Measurements from ENCODE around the gene AGPAT4. TPM values are rescaled to one million over a fixed set of nuclear protein-coding genes. Genes with fewer than 3 reads are reported as not detected.

AGPAT4 gene
- total RNA-seq, 4 donors from 2014 or later: 0.53 to 11.6 (median 3.3) TPM

DNA sequence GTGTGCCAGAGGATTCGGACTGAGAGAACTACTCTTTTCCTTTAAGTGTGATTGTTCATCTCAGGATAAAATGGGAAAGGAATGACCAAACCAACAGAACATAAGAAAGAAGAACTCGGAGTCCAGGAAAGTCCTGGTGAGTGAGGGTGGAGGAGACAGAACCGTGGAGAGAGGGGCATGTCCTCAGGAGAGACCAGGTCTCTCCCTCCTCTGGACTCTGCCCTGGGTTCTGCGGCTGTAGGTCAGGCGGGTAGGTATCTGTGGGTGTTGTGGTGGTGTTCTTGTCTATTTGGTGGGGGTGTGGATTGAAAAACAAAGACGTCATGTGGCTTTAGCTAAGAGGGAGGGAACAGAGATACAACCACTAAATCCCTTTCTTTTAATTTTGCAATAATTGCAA lies 29.1 kb upstream of the AGPAT4 start:
- DNase-seq: no peak
- no peak for TF ChIP-seq POLR2A (IDR thresholded peaks at IDR 0.05)
- TF ChIP-seq, protein P1, sequence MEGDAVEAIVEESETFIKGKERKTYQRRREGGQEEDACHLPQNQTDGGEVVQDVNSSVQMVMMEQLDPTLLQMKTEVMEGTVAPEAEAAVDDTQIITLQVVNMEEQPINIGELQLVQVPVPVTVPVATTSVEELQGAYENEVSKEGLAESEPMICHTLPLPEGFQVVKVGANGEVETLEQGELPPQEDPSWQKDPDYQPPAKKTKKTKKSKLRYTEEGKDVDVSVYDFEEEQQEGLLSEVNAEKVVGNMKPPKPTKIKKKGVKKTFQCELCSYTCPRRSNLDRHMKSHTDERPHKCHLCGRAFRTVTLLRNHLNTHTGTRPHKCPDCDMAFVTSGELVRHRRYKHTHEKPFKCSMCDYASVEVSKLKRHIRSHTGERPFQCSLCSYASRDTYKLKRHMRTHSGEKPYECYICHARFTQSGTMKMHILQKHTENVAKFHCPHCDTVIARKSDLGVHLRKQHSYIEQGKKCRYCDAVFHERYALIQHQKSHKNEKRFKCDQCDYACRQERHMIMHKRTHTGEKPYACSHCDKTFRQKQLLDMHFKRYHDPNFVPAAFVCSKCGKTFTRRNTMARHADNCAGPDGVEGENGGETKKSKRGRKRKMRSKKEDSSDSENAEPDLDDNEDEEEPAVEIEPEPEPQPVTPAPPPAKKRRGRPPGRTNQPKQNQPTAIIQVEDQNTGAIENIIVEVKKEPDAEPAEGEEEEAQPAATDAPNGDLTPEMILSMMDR (IDR thresholded peaks at IDR 0.05): no peak
- Histone ChIP-seq H3K27me3 (no peaks in the 10 kb centered on the region), H3K4me3 (no peak overlapping the region), H3K9me3 (no peaks in the 10 kb centered on the region), H3K27ac (no peak overlapping the region), H3K36me3 (no peaks in the 10 kb centered on the region), H3K4me1 (no peaks in the 10 kb centered on the region)

DNA sequence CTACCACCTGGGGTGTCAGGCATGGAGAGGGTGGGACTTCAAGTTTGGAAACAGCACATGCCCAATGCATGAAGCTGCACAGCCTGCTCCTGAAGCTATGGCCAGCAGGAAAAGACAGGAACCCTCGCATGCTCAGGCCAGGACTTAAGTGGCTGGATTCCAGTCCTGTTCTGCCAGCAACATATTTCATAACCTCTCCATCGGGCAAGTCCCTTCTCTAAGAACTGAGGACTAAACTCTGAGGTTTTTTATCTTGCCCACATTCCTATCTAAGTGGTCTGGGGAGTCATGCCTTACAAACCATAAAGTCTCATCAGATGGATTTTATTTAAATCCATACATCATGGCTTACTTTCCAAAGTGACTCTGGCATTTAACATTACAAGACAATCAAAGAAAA lies 27.5 kb upstream of the AGPAT4 start:
- Histone ChIP-seq H3K27me3 (no peaks in the 10 kb centered on the region), H3K27ac (no peak overlapping the region), H3K4me3 (no peak overlapping the region), H3K9me3 (no peaks in the 10 kb centered on the region), H3K4me1 (no peaks in the 10 kb centered on the region), H3K36me3 (no peaks in the 10 kb centered on the region)
- no peak for DNase-seq
- no peak for TF ChIP-seq POLR2A (IDR thresholded peaks at IDR 0.05)
- TF ChIP-seq, protein P1 (IDR thresholded peaks at IDR 0.05): no peak

DNA sequence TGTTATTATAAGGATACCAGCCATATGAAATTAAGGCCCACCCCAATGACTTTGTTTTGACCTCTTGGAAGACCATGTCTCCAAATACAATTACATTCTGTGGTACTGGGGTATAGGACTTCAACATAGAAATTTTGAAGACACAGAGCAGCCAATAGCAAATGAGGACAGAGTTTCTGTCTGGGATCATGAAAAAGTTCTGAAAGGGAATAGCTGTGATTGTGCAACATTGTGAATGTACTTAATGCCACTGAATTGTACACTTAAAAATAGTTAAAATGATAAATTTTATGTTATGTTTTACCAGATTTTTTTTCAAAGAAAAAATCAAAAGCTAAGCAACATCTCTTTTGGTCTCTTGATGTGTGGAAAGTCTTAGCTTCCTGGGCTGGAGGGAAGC lies 27.0 kb upstream of the AGPAT4 start:
- Histone ChIP-seq H3K4me3 (no peak overlapping the region), H3K27me3 (no peaks in the 10 kb centered on the region), H3K36me3 (no peaks in the 10 kb centered on the region), H3K9me3 (no peaks in the 10 kb centered on the region), H3K27ac (no peak overlapping the region), H3K4me1 (no peaks in the 10 kb centered on the region)
- DNase-seq: no peak
- no peak for TF ChIP-seq POLR2A (IDR thresholded peaks at IDR 0.05)
- TF ChIP-seq, protein P1 (IDR thresholded peaks at IDR 0.05): no peak

DNA sequence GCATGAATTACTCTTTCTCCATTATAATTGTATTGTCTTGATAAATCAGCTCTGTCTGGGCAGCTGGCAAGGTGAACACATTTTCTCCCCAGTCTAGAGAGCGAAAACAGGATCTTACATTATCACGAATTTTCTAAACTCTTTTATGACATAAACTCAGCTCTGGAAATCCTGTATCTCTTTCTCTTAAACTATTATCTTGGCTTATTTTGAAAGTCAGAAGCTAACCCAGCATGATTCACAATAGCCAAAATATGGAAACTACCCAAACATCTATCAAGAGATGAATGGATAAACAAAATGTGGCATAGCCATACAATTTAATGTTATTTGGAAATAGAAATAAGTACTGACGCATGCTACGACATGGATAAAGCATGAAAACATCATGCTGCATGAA lies 25.9 kb upstream of the AGPAT4 start:
- H3K27me3 ChIP-seq: no peaks in the 10 kb centered on the region
- no peaks in the 10 kb centered on the region for H3K4me1 ChIP-seq
- H3K27ac ChIP-seq: no peak overlapping the region
- no peak for DNase-seq
- H3K4me3 ChIP-seq: no peak overlapping the region
- no peaks in the 10 kb centered on the region for H3K9me3 ChIP-seq
- TF ChIP-seq, protein P1 (IDR thresholded peaks at IDR 0.05): no peak
- no peak for TF ChIP-seq POLR2A (IDR thresholded peaks at IDR 0.05)
- H3K36me3 ChIP-seq: no peaks in the 10 kb centered on the region

DNA sequence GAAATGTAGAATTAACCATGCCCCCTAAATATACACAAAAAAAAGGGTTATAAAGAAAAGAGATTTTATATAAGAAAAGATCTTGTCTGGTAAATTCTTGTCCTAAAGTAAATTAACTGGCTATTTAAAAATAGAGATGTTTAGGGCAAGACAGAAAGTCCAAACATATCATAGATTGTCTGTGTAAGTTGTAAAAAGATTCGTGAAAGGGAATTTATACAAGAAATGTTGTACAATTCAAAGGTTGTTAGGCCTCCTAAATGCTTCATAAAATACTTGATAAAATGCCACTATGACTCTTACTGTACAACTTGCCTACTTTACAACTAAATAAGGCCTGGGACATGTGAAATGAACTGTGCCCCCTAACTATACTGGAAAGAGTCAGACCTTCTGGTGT lies 21.9 kb upstream of the AGPAT4 start:
- no peak for DNase-seq
- Histone ChIP-seq H3K4me1 (no peaks in the 10 kb centered on the region), H3K4me3 (no peak overlapping the region), H3K9me3 (no peaks in the 10 kb centered on the region), H3K36me3 (no peaks in the 10 kb centered on the region), H3K27me3 (no peaks in the 10 kb centered on the region), H3K27ac (no peak overlapping the region)
- no peak for TF ChIP-seq POLR2A (IDR thresholded peaks at IDR 0.05)
- TF ChIP-seq, protein P1 (IDR thresholded peaks at IDR 0.05): no peak

DNA sequence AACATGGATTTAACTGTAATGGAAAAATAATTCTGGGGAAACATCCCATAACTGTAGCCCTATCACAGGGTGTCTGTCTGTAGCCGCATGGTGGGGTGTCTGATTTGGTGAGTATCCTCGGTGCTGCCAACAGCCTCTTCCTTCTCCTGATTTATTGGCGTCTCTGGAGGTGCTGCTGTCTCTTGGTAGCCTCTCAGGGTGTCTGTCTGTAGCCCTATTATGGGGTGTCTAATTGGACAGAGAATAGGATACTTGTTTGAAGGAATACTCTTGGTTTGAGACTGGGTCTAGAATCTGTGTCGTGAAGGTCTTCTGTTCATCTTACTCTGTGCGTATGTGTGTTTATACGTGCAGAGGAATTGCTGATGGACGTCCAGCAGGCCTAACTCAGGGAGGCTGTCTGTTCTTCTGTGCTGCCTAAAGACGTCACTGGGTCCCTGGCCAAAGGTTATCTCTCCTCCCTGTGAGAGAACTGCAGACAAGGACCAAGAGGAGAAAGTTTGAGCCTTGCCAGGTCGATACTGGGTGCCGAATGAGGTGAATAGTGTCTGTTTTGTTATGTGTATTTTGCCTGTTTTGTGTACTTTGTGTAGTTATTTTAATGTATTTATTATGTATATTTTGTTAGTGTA lies 18.9 kb upstream of the AGPAT4 start:
- DNase-seq: no peak
- no peaks in the 10 kb centered on the region for H3K4me1 ChIP-seq
- H3K27ac ChIP-seq: no peak overlapping the region
- no peak for TF ChIP-seq POLR2A (IDR thresholded peaks at IDR 0.05)
- TF ChIP-seq, protein P1 (IDR thresholded peaks at IDR 0.05): no peak
- no peaks in the 10 kb centered on the region for H3K27me3 ChIP-seq
- no peaks in the 10 kb centered on the region for H3K36me3 ChIP-seq
- no peak overlapping the region for H3K4me3 ChIP-seq
- no peaks in the 10 kb centered on the region for H3K9me3 ChIP-seq
